B cell (primary cell): ENCODE data around the gene CDKN1C. TPM values are rescaled to one million over a fixed set of nuclear protein-coding genes. Genes with fewer than 3 reads are reported as not detected.

Experiments used
- ATAC-seq: fragments of 200-7000 bp; cut with Tn5 transposase; one replicate; pipeline ENCODE4 v1.10.0; 2021; ENCODE audit warnings: low read depth, mild to moderate bottlenecking, moderate number of reproducible peaks, moderate library complexity
- CTCF ChIA-PET: fragments of 350-600 bp; sonication (Branson Sonifier 250); formaldehyde crosslinking; loops from one replicate; lab custom pipeline; 2021; ENCODE audit warnings: antibody characterized with exemption, inconsistent platforms; lab: Charles Lee
- POLR2A ChIA-PET: fragments of 350-600 bp; sonication (Branson Sonifier 250); formaldehyde crosslinking; loops from one replicate; lab custom pipeline; 2021; ENCODE audit warnings: antibody characterized with exemption; lab: Charles Lee
- DNase-seq: peaks from one replicate; pipeline ENCODE4 v3.0.0; 2013
- H2AFZ ChIP-seq: 2 replicates; pipeline ENCODE4 v1.6.1; 2012; ENCODE audit warnings: mild to moderate bottlenecking, low read depth, low read length; ENCODE audit not compliant: insufficient read depth, poor library complexity, severe bottlenecking
- H3K27ac ChIP-seq, 2 donors: 1 replicate in 1 of 2; 2 replicates in 1 of 2; pipeline ENCODE4 v1.5.1; 2012 to 2013; ENCODE audit warnings: low read length in 2 of 2, mild to moderate bottlenecking in 2 of 2, moderate library complexity in 1 of 2
- H3K27me3 ChIP-seq, 4 experiments: fragments of 200-600 bp in 1 of 4; sonication (generic) in 1 of 4; replicated peaks in 1 of 4; 1 replicate in 2 of 4; 2 replicates in 2 of 4; pipeline versions ENCODE4 v1.6.1 to v1.7.0; 2013 to 2016; ENCODE audit warnings: low read length in 3 of 4, mild to moderate bottlenecking in 2 of 4, mixed read lengths in 1 of 4, moderate library complexity in 1 of 4; ENCODE audit not compliant: insufficient read depth in 4 of 4, control insufficient read depth in 3 of 4; ENCODE audit errors: control extremely low read depth in 1 of 4
- H3K36me3 ChIP-seq, 2 experiments: replicated peaks in 1 of 2; 1 replicate in 1 of 2; 2 replicates in 1 of 2; pipeline versions ENCODE4 v1.6.1 to v1.7.1; 2013; ENCODE audit warnings: low read length in 1 of 2; ENCODE audit not compliant: insufficient read depth in 2 of 2, control insufficient read depth in 1 of 2; ENCODE audit errors: control extremely low read depth in 1 of 2, extremely low read depth in 1 of 2
- H3K4me1 ChIP-seq, 2 donors: fragments of 200-600 bp in 1 of 2; sonication (generic) in 1 of 2; 1 replicate in 1 of 2; 2 replicates in 1 of 2; pipeline versions ENCODE4 v1.5.1 to v1.6.1; 2013 to 2017; ENCODE audit warnings: low read length in 2 of 2; ENCODE audit not compliant: control insufficient read depth in 2 of 2, insufficient read depth in 2 of 2
- H3K4me2 ChIP-seq: replicated peaks from 2 replicates; pipeline ENCODE3; 2012; ENCODE audit warnings: mild to moderate bottlenecking, low read depth, low read length; ENCODE audit not compliant: poor library complexity, severe bottlenecking
- H3K4me3 ChIP-seq, 5 experiments: fragments of 200-600 bp in 1 of 5; sonication (generic) in 1 of 5; 1 replicate in 3 of 5; 2 replicates in 2 of 5; pipeline versions ENCODE4 v1.5.1 to v1.7.0; 2011 to 2016; ENCODE audit warnings: low read length in 4 of 5, mild to moderate bottlenecking in 4 of 5, low read depth in 2 of 5, control low read depth in 1 of 5, moderate library complexity in 1 of 5; ENCODE audit not compliant: insufficient read depth in 1 of 5; ENCODE audit errors: control extremely low read depth in 1 of 5, extremely low read depth in 1 of 5
- H3K79me2 ChIP-seq: fragments of 200-600 bp; sonication (generic); one replicate; pipeline ENCODE4 v1.6.0; 2016; ENCODE audit warnings: low read length; ENCODE audit not compliant: control insufficient read depth, insufficient read depth
- H3K9ac ChIP-seq: fragments of 200-600 bp; sonication (generic); 2 replicates; pipeline ENCODE4 v1.6.1; 2017; ENCODE audit warnings: mild to moderate bottlenecking, low read length, moderate library complexity
- H3K9me3 ChIP-seq, 3 donors: one replicate each; pipeline versions ENCODE4 v1.6.1 to v1.7.1; 2013; ENCODE audit warnings: low read length in 2 of 3; ENCODE audit not compliant: control insufficient read depth in 2 of 3, insufficient read depth in 1 of 3; ENCODE audit errors: control extremely low read depth in 1 of 3
- H4K20me1 ChIP-seq: 2 replicates; pipeline ENCODE4 v1.6.0; 2012; ENCODE audit warnings: mild to moderate bottlenecking, low read length; ENCODE audit not compliant: insufficient read depth, control insufficient read depth, poor library complexity, severe bottlenecking
- H3K27ac Mint-ChIP-seq: one replicate; pipeline ENCODE4 v1.8.0; 2021; ENCODE audit warnings: mixed read lengths
- H3K27me3 Mint-ChIP-seq: one replicate; pipeline ENCODE4 v1.8.0; 2021; ENCODE audit warnings: mixed read lengths
- H3K4me1 Mint-ChIP-seq: one replicate; pipeline ENCODE4 v1.8.0; 2021; ENCODE audit warnings: mixed read lengths
- H3K4me3 Mint-ChIP-seq: one replicate; pipeline ENCODE4 v1.8.0; 2021; ENCODE audit warnings: mixed read lengths
- H3K9me3 Mint-ChIP-seq: one replicate; pipeline ENCODE4 v1.8.0; 2022; ENCODE audit warnings: mixed read lengths; ENCODE audit not compliant: insufficient read depth
- EZH2 ChIP-seq: IDR thresholded peaks from 2 replicates; pipeline ENCODE4 v1.6.1; 2012; ENCODE audit warnings: borderline replicate concordance, low read depth, mild to moderate bottlenecking, moderate library complexity, low read length; ENCODE audit not compliant: insufficient read depth, poor library complexity, severe bottlenecking
- WGBS: methylation state at CpG from one replicate; pipeline ENCODE4 v1.1.5; 2013; ENCODE audit warnings: missing lambda C conversion rate; ENCODE audit not compliant: insufficient coverage; 5-methylcytosine and 5-hydroxymethylcytosine counted together
- intact Hi-C: fragments of 100-400 bp; cut with micrococcal nuclease; formaldehyde crosslinking; loops from one replicate; pipeline ENCODE4 v1.10.0; 2022
- polyA plus RNA-seq: library from polyadenylated mRNA; depleted of rRNA; stranded (reverse); fragments of >200 nt; gene quantifications from 2 replicates; pipeline ENCODE4 v1.2.3, GENCODE V29; 2012
- total RNA-seq, 2 donors: library from RNA; stranded (reverse); fragments of 120-200 nt in 1 of 2; gene quantifications; 1 replicate in 1 of 2; 2 replicates in 1 of 2; pipeline versions ENCODE4 v1.2.3 to v1.2.4, GENCODE V29; 2013 to 2022
- TF ChIP-seq, protein P1 (sequence below): fragments of 200-600 bp; IDR thresholded peaks from one replicate; pipeline ENCODE4 v1.8.0; 2022; ENCODE audit warnings: antibody characterized with exemption, mild to moderate bottlenecking

Gene CDKN1C
- total and polyA plus RNA-seq, 2 donors (not counting 1 experiment from before 2014, with no cell fraction given), result 0.58 to 8.0 TPM

DNA sequence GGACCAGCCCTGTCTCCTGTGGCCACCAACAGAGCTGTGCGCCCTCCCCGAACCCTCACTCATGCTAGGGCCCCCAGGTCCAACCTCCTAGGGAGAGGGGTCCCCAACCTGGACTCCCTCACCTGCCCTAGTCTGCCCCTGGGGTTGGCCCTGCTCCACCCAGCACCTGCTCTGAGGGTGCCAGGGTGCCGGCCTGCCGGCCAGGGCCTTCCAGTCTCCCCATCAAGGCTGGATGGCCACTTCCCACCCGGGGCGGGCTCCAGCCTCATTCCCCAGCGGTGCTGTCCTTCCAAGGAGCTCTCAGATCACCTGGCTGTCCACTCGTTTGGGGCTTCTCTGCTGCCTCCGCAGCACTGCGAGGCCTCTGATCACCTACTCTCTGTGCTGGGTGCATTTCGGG is 39.1 kb downstream of the CDKN1C start:
- ATAC-seq (no peak), DNase-seq (no peak)
- no peak overlapping the region for H3K9ac ChIP-seq
- no peak overlapping the region for H3K4me3 ChIP-seq
- H3K79me2 ChIP-seq, result no peaks in the 10 kb centered on the region
- H3K9me3 ChIP-seq, result no peaks in the 10 kb centered on the region
- 90% methylated on average over 11 of the region's 11 CpGs for WGBS
- Mint-ChIP-seq H3K27ac (no peak overlapping the region), H3K9me3 (no peaks in the 10 kb centered on the region), H3K4me1 (no peaks in the 10 kb centered on the region), H3K4me3 (no peak overlapping the region), H3K27me3 (no peaks in the 10 kb centered on the region)
- H3K27ac ChIP-seq, result no peak overlapping the region
- intact Hi-C loops, result no loop called here
- no peak overlapping the region for H3K4me2 ChIP-seq
- H4K20me1 ChIP-seq, result no peaks in the 10 kb centered on the region
- no peaks in the 10 kb centered on the region for H3K27me3 ChIP-seq
- ChIA-PET POLR2A (no interaction called here), CTCF (no interaction called here)
- TF ChIP-seq EZH2, result no peak
- TF ChIP-seq, protein P1, sequence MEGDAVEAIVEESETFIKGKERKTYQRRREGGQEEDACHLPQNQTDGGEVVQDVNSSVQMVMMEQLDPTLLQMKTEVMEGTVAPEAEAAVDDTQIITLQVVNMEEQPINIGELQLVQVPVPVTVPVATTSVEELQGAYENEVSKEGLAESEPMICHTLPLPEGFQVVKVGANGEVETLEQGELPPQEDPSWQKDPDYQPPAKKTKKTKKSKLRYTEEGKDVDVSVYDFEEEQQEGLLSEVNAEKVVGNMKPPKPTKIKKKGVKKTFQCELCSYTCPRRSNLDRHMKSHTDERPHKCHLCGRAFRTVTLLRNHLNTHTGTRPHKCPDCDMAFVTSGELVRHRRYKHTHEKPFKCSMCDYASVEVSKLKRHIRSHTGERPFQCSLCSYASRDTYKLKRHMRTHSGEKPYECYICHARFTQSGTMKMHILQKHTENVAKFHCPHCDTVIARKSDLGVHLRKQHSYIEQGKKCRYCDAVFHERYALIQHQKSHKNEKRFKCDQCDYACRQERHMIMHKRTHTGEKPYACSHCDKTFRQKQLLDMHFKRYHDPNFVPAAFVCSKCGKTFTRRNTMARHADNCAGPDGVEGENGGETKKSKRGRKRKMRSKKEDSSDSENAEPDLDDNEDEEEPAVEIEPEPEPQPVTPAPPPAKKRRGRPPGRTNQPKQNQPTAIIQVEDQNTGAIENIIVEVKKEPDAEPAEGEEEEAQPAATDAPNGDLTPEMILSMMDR, result no peak
- H2AFZ ChIP-seq, result no peak overlapping the region
- H3K36me3 ChIP-seq, result no peaks in the 10 kb centered on the region
- no peaks in the 10 kb centered on the region for H3K4me1 ChIP-seq

DNA sequence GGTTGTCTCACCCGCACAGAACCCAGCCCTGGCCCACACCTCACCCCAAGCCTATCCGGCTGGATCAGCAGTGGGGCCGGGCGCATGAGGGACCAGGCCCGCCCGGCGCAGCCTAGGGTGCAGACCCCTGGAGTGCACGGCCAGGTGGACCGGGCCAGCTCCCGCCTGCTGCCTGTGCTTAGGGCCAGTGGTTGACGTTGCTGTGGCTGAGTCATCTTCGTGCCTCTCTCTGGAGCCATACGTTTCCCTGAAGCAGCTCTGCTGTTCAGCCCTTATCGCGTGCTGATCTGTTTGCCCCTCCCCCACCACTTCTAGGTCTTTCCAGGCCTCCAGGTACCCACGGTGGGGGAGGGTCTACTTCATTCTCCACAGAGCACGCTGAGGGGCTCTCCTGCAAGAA is 39.5 kb downstream of the CDKN1C start:
- 86% methylated on average over 17 of the region's 17 CpGs for WGBS
- no peak overlapping the region for H3K4me3 Mint-ChIP-seq
- H3K36me3 ChIP-seq, result no peaks in the 10 kb centered on the region
- no peak for TF ChIP-seq EZH2
- TF ChIP-seq, protein P1, result no peak
- ChIA-PET POLR2A (no interaction called here), CTCF (no interaction called here)
- H3K27ac Mint-ChIP-seq, result no peak overlapping the region
- no peaks in the 10 kb centered on the region for H3K27me3 Mint-ChIP-seq
- H3K4me1 Mint-ChIP-seq, result no peaks in the 10 kb centered on the region
- no peaks in the 10 kb centered on the region for H3K27me3 ChIP-seq
- H3K4me3 ChIP-seq, result no peak overlapping the region
- no peak overlapping the region for H3K9ac ChIP-seq
- no peak for ATAC-seq
- H4K20me1 ChIP-seq, result no peaks in the 10 kb centered on the region
- no peaks in the 10 kb centered on the region for H3K9me3 Mint-ChIP-seq
- H3K9me3 ChIP-seq, result no peaks in the 10 kb centered on the region
- H3K27ac ChIP-seq, result no peak overlapping the region
- no peak overlapping the region for H2AFZ ChIP-seq
- no peak for DNase-seq
- no peaks in the 10 kb centered on the region for H3K79me2 ChIP-seq
- H3K4me2 ChIP-seq, result no peak overlapping the region
- intact Hi-C loops, result no loop called here
- no peaks in the 10 kb centered on the region for H3K4me1 ChIP-seq
